ENCODE measurements around the gene PPM1H.

Gene PPM1H

DNA sequence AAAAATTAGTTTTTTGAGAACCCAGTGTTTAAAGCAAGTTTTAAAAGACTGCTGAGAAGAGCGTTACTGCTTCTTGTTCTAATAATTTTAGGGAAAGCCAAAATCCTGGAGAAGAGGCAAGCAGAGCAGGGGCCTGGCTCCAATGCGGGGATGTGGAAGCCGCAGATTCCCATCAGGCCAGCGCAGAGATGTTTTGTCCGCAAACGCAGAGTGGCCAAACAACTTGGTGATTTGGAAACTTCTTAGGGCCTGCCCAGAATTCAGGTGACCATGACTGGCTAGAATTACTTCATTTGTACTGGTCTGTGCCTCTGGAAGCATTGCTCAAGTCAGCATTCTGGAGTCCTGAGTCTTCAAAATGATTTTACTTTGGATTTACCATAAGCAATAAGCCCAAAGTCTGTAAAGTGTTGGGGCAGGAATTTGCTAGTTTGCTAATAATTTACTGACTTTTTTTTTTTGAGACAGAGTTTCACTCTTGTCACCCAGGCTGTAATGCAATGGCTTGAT lies 208.4 kb downstream of the PPM1H start:
- DNase-seq, result no peak

DNA sequence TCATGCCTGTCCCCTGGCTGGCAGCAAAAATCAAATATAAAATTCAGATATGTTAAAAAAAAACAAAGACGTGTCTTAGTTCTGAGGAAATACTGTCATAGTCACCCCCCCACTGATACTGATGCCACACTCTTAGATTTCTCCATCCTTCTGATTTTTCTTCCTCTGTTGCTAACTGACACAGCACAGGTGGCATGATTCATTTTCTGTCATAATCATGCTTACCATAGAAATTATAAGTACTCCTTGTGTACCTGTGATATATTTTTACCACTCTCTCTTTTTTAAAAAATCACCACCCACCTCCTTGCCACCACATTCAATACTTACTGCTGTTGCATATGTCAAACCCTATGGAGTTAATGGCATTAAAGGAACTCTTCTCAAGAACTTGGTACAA lies 209.2 kb downstream of the PPM1H start:
- no peak for DNase-seq

DNA sequence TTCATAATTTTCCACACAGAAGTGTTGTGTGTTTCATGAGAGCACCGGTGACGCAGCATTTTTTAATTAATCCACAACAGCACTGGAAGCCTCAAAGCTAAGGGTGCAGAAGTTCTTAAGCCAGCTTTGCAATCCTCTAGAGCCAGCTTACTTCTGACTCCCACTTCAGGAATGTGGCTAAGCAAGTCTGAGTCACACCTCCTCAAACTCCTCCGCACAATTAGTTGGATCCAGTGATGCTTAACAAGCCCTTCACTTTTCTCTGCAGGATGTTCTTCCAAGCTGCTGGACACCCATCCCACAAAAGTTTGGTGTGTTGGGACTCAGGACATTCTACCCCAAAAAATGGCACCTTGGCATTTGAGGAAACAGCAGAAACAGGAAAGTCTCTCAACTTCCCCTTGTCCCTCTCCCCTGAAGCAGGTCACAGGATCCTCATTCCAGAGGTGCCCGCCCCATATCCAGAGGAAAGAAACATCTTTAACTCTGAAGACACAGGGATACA lies 210.0 kb downstream of the PPM1H start:
- DNase-seq, result no peak

DNA sequence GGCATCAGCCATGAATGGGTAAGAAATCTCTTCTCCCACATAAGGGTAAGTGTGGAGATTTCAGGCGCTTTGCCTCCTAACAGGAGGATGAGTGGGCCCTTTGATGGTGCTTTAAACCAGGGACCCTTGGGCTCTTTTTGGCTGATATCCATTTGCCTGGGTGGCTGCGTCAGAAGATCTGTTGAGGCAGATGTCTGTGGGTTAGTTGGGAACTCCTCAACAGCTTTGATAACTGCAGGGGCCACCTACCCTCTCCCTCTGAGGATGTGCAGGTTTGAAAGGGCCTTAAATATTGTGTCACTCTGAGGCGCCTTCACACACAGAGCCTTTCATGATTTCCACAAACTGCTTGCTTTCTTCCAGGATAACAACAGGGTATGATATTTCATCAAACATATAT lies 210.7 kb downstream of the PPM1H start:
- DNase-seq, result no peak

DNA sequence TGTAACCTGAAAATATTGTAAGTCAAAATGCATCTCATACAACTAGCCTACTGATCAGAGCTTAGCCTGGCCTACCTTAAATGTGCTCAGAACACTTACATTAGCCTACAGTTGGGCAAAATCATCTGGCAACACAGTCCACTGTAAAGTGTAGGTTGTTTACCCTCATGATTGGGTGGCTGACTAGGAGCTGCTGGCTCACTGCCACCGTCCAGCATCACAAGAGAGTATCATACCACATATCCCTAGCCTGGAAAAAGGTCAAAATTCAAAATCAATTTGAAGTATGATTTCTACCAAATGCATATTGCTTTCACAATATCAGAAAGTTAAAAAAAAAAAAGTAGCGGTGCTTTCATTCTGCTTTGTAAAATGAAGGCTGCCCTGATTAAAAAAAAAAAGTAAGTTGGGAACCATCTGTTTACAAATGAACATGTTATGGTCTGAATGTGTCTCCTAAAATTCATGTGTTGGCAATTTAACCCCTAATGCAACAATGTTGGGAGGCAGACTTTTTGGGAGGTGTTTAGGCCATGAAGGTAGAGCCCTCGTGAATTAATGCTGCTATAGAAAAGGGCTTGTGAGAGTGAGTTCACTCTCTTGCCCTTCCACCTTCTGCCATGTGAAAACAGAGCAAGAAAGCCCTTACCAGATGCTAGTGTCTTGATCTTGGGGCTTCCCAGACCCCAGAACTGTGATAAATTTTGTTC lies 211.8 kb downstream of the PPM1H start:
- no peak for DNase-seq

DNA sequence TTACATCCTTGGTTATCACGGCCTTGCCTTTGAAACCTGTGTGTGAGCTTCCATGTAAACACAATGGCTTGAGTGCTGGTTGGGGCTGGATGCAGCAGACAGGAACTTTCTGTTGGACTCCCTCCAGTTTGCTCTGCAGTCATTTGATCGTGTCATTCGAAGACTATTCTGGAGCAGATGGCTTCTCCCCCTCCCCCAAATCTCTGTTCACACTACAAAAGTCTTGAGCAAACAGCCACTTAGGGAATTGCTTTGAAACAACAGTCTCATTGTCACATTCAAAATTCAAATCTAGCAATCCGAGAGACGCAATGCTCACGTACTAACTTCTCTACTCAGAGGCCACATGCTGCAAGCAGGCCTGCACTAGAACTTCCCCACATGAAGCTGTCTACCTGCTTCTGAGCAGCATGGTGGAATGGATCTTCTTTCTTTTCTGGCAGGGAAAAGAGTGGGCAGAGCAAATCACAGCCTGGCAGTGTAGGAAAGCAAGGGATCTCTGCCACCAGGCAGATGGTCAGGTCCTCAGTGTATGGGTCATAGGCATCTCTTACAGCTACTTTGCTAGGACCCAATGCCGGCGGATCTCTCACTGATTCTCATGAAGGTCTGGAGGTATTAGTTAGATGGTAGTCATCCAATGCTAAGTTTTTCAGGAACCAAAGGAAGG lies 214.2 kb downstream of the PPM1H start:
- no peak for DNase-seq

DNA sequence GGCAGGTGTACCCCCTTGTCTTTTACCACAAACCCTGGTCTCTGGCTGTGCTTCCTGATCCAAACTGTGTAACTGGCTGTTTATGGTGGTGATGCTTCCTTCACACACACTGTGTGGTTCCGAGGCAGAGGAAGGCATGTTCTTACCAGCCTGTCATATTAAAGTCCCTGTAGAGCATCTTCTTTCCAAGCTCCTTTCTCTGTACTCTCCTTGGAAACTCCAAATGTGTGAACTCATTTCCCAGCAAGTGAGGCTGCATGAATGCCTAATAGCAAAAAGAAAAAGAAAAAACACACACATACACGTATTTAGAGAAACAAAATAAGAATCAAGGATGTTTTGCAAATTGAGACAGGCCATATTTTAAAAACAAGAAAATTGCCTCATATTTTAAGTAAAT lies 214.9 kb downstream of the PPM1H start:
- DNase-seq, result no peak

DNA sequence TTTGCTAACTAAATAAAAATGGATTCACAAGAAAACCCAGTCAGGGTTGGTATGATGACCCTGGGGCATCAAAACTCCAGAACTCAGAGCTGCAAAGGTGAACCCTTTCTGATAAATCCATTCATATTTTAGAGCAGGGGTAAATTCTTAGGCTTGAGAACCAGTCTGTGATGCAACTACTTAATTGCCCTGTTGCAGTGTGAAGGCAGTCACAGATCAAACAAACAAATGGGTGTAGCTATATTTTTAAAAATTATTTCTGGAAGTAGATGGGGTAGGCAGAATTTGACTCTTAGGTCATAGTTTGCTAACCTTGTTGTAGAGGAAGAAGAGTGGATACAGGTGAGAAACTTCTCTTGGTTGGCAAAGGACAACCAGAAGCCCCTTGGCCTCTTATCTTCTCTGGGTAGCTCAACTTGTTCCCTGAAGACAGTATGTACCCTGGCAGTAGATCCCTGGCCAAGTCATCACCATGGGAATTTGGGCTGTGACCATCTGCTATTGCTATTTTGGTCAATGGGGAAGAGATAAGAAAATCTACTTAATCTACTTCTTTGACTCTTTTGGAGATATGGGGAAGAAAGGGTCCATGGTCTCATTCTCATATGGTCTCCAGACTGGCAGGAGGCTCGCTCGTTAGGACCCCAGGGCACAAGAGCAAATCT lies 216.1 kb downstream of the PPM1H start:
- no peak for DNase-seq

DNA sequence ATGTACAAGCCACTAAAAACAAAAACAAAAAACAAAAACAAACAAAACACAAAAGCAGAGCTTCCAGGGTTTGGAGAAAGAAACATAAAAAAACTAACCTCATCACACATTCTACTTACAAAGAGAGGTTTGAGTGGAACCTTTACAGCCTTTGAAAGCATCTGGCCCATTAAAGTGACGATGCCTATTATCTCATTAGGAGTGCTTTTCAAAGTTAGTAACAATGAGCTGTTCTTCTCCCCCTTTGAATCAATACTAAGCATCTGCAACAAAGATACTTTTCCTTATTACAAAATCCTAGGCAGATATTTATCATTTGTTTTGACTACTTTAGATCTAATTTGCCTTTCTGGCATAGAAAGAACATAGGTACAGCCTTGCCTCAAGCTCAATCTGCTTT lies 217.3 kb downstream of the PPM1H start:
- no peak for DNase-seq

DNA sequence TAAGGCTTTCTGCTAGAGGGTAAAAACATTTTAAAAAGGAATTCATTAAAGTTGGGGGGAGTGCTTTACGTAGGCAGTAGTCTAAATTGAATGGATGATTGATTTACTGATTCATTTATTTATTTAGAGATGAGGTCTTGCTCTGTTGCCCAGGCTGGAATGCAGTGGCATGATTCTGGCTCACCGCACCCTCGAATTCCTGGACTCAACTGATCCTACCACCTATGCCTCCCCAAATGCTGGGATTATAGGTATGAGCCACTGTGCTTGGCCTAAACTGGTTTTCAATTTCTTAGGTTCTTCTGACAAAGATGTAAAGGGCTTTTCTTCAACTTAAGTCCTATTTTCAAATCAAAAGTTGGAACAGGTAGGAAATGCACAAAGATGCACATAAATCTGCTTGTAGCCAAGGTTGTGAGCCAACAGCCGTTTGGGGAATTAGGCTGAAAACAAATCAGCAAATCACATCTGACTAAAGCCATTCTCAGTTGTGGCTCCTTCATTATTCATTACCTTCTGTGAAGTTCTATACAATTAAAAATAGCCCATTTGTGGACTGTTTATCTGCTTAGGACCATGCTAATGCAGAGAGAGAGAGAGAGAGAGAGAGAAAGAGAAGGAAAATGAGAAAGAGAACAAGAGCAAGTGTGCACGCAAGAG lies 218.0 kb downstream of the PPM1H start:
- DNase-seq, result no peak

DNA sequence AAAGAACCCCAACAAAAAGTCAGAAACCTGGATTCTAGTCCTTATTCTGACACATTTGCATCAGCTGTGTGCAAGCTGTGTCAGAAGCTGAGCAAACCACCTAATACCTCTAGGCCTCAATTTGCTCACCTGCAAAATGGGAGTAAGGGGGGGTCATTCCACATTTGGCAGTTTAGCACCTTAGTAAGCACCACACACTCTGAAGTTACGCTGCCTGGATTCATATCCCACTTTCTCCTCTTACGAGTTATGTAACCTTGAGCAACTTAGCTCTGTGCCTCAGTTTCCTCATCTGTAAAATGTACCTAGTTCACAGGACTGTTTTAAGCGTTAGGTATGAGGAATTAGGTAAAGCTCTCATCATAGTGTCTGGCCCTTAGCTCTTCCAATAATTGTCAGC lies 218.9 kb downstream of the PPM1H start:
- DNase-seq, result no peak

DNA sequence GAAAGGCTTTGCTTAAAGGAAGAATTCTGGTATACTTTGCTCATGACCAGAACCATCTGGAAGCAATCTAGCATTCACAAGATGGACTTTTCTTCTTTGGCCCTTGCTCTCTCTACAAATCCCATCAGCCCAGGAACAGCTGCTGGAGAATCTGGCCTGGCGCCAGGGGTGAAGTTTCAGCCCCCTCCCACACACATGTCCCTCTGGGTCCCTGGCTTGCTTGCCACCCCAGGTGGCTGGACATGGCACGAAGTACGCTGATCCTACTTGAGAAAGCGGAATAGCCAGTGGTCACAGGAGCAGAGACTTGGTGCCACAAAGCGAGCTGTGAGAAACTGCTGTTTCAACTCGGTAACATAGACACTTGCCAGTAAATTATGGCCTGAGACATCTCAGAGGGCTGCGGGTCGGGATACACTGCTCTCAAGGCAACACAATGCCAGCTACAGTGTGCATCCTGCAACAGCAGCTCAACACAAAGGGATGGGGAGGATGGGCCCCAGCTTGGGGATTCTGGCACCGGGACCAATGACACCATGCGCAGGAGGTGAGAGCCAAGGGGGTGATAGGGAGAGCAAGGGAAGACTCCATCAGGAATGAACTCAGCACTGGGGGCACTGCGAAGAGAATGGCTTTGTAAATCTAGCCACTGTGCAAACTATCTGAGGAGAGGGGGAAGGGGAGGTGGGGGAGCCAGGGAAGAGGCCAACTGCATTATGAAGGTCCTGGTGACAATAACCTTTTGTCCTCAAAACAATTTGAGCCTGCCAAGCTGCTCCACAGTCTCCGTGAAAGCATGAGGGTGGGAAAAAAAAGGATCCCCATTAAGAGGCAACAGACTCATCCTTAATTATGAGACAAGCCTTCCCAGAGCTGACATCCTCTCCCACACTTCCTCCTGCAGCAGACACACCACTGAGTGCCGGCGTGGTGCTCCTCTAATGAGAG lies 219.9 kb downstream of the PPM1H start:
- DNase-seq, result no peak

DNA sequence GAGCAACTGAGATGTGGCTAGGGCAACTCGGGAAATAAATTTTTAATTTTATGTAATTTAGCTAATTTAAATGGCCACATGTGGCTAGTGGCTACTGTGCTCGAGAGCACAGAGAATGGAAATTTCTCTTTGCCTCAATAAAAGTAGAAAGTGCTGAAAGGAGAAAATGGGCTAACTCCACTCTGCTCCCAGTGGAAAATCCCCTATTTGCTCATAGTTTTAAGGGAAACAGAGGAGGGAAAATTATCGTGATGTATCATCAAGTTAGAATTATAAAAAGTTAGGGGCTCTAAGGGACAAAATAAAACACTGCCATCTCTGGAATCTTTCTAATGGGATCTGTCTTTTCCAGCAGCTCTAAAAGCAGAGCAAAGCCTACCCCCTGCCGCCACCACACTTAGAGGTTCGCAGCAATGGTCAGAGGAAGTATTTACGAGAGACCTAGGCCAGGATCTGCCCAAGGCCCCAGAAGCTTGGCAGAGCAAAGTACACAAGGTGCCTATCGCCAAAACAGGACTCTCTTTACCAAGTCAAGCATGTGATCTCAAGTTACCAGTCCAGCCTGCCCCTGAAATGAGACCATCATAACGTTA lies 220.7 kb downstream of the PPM1H start:
- DNase-seq, result no peak

DNA sequence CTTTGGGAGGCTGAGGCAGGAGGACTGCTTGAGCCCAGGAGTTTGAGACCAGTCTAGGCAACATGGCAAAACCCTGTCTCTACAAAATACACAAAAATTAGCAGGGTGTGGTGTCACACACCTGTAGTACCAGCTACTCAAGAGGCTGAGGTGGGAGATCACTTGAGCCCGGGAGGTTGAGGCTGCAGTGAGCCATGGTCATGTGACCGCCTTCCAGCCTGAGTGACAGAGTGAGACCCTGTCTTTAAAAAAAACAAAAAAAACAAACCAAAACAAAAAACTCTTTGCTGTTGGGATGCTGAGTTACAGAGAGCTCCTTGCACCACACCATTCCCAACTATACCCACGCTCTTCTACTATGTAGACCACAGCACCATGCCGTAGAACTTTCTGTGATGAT lies 221.2 kb downstream of the PPM1H start:
- DNase-seq, result no peak

DNA sequence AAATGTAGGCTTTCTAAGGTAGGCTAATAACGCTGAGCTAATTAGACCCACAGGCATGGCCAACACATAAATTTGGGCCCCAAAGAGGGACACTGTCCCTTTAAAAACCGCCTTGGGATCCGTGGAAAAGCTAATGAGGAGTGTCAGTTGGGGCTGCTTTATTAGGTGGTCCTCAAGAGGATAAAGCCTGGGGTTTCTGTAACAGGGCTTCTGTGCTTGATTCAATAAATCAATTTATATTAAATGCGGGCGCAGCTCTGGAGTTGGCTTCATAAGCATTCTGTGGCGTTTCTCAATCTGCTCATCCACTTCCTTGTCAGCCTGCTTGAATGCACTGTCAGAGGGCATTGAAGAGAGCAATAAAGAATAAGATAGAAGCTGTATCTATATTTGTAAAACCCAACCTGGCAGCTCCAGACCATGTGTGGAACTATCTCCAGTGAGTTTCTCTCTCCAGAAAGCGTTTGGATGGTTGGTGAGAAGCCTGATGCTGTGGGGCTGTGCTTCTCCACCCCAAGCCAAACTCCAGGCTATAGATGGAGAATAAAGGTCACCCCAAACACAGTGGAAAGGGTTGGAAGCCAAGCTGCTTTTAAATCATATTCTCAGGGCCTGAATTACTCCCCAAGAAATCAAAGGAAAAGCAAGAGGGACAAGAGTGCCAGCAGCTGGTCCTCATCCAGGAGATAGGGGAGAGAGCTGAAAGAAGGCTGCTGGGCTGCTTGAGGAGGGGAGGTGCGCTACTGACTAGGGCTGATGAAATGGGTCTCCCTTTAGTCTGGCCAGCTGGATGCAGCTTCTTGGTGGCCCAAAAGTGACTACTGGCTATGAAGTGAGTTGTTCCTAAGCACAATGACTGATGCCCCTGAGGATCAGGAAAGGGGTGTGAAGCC lies 222.0 kb downstream of the PPM1H start:
- DNase-seq, result no peak

DNA sequence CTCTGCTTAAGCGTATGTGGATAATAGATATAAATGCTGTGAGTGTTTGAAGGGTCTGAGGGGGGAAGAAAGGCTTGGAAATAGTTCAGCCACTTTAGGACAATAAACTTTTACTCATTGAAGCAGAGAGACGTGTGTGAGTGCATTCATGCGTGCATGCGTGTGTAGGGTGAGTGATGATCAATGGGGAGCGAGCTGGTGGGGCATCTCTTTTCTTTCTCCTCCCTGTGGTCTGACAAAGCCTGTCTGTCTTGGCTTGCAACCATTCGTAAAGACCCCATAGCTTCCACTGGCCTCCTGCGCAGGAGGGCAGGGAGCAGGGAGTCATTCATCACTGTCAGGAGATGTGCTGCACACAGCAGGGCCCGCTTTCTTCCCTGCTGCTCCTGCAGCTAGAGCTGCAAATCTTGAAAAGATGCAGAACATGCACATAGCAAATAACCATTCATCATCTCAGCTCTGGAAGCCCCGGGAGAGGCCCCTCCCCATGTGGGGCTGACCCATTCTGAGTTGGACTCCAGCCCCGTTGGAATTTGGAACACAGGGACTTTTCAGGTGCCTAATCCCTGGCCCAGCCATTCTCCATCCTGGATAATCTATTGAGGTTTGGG lies 223.2 kb downstream of the PPM1H start:
- no peak for DNase-seq

DNA sequence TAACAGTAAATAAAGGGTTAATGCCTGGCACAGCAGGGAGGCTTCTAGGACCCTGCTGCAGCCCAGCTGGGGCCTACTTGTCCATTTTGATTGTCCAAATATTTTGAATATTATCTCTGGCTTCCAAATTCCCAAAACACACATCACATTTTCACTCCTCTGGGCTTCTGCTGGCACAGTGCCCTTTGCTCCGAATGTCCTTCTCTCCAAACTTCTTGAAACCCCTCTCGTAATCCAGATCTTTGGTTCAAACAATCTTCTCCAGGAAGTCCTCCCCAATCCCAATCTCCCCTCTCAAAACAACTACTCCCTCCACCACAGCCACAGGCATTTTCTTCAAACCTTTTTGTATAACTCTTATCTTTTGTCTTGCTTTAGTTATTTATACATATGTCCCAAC lies 225.6 kb downstream of the PPM1H start:
- DNase-seq, result no peak

DNA sequence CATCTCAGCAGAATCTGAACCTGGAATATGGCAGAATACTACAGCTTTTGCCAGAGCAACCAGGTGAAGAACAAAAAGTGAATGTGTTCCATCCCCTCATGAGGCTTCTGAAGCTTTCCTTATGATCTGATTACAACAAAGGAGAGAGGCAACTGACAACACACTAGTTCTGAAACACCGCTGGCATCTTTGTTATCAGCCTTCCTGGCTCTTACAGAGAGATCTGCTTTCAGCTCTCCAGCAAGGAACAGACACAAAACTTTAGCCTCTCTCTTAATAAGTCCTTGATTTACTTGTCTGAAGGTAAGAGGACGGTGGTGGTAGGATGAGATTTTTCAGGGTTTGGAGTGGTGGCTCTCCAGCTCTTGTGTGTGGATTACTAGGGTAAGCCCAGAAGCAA lies 227.0 kb downstream of the PPM1H start:
- DNase-seq, result no peak

DNA sequence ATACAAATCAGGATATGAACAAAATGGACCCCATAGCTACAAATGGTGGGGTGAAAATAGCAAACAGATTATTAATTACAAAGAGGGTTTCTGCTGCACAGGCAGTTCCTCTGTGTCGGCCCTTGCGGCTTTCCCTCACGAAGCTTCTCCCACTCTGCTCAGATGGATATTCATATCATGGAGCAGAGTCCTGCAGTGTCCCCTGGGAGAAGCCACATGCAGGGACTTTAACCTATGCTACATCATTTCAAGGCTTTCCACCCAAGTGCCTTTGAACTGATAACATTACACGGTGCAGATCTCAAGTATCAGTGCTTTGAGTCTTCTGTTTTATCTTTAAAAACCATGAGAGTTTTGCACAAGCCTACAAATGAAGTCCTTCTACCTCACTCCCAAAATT lies 229.1 kb downstream of the PPM1H start:
- DNase-seq, result no peak

DNA sequence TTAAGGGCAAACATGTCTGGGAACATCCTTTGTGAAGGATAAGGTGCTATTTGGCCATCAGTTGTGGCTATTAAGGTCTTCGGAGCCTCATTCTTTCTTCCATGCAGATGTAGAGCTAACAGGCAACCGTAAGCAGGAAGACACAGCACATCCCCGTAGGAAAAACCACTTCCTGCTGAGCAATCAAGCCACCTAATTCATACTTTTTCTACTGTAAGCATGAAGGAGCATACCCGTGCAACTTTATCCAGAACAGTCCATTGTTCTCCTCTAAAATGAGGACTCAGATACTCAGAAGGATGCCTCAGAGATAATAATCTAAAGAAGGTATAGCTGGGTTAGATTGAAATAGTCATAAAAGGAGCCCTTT lies 232.0 kb downstream of the PPM1H start:
- no peak for DNase-seq
